Measurements from ENCODE around the gene RASAL1. TPM values are rescaled to one million over a fixed set of nuclear protein-coding genes. Genes with fewer than 3 reads are reported as not detected.

Gene RASAL1
- total and polyA plus RNA-seq, 2 donors (not counting 1 experiment from before 2014, with no cell fraction given), result 0.10 to 11.0 TPM

GRCh38 chr12:113145720-113146551 lies 10.4 kb upstream of the RASAL1 start:
- H3K79me2 ChIP-seq (ENCODE audit: control insufficient read depth, insufficient read depth, low read length), result no peaks in the 10 kb centered on the region
- no peak overlapping the region for H2AFZ ChIP-seq (ENCODE audit: insufficient read depth, low read depth, low read length, poor library complexity, severe bottlenecking)
- POLR2A ChIA-PET, result no interaction called here
- no peak overlapping the region for H3K27ac ChIP-seq (ENCODE audit: low read length in 2 of 2)
- TF ChIP-seq CTCF (IDR thresholded peaks at IDR 0.05) (no peak), EZH2 (IDR thresholded peaks at IDR 0.05; ENCODE audit: borderline replicate concordance, insufficient read depth, low read depth, low read length, poor library complexity, severe bottlenecking) (no peak)
- no peak overlapping the region for H3K9ac ChIP-seq (ENCODE audit: low read length)
- Mint-ChIP-seq H3K4me1 (peaks cover 16% of the 10 kb centered on the region), H3K9me3 (ENCODE audit: insufficient read depth) (peaks cover 3% of the 10 kb centered on the region), H3K27ac (no peak overlapping the region), H3K4me3 (no peak overlapping the region), H3K27me3 (no peaks in the 10 kb centered on the region)
- no peak overlapping the region for H3K4me3 ChIP-seq (ENCODE audit: control extremely low read depth in 1 of 5, extremely low read depth in 1 of 5, insufficient read depth in 1 of 5, low read depth in 2 of 5, low read length in 4 of 5)
- H4K20me1 ChIP-seq (ENCODE audit: control insufficient read depth, insufficient read depth, low read length, poor library complexity, severe bottlenecking), result no peaks in the 10 kb centered on the region
- no peaks in the 10 kb centered on the region for H3K27me3 ChIP-seq (replicated peaks in 1 of 4; ENCODE audit: control extremely low read depth in 1 of 4, control insufficient read depth in 3 of 4, insufficient read depth in 4 of 4, low read length in 3 of 4)
- ATAC-seq (ENCODE audit: low read depth) (no peak), DNase-seq (no peak)
- H3K9me3 ChIP-seq (ENCODE audit: control extremely low read depth in 1 of 3, control insufficient read depth in 2 of 3, insufficient read depth in 1 of 3, low read length in 2 of 3), result peaks cover 0 to 6% (median 1%) of the 10 kb centered on the region in 3 donors
- 98% methylated on average over 8 of the region's 12 CpGs for WGBS (ENCODE audit: insufficient coverage)
- H3K4me2 ChIP-seq (replicated peaks; ENCODE audit: low read depth, low read length, poor library complexity, severe bottlenecking), result no peak overlapping the region
- peaks cover 14 to 17% of the 10 kb centered on the region in 2 donors for H3K4me1 ChIP-seq (ENCODE audit: control insufficient read depth in 2 of 2, insufficient read depth in 2 of 2, low read length in 2 of 2)
- intact Hi-C loops (cut with micrococcal nuclease), result no loop called here
- CTCF ChIA-PET, result interaction anchor here (0.9 kb wide), 1 partner anchor 28 kb away, joined by 4 read pairs; no protein-coding TSS in a partner anchor
- no peaks in the 10 kb centered on the region for H3K36me3 ChIP-seq (replicated peaks in 1 of 2; ENCODE audit: control extremely low read depth in 1 of 2, control insufficient read depth in 1 of 2, extremely low read depth in 1 of 2, insufficient read depth in 2 of 2, low read length in 1 of 2)

- intact Hi-C loops (cut with micrococcal nuclease), result no loop called here
- H3K36me3 ChIP-seq (replicated peaks in 1 of 2; ENCODE audit: control extremely low read depth in 1 of 2, control insufficient read depth in 1 of 2, extremely low read depth in 1 of 2, insufficient read depth in 2 of 2, low read length in 1 of 2), result no peaks in the 10 kb centered on the region
- ChIA-PET POLR2A (no interaction called here), CTCF (interaction anchor here (0.9 to 1.0 kb wide), 3 partner anchors 8 to 96 kb away, joined by 3 to 5 read pairs (median 4); no protein-coding TSS in a partner anchor)
- H3K4me1 ChIP-seq (ENCODE audit: control insufficient read depth in 2 of 2, insufficient read depth in 2 of 2, low read length in 2 of 2), result peaks cover 14 to 17% of the 10 kb centered on the region in 2 donors
- ATAC-seq (ENCODE audit: low read depth) (no peak), DNase-seq (no peak)
- H3K27me3 Mint-ChIP-seq, result no peaks in the 10 kb centered on the region
- peaks cover 0 to 6% (median 1%) of the 10 kb centered on the region in 3 donors for H3K9me3 ChIP-seq (ENCODE audit: control extremely low read depth in 1 of 3, control insufficient read depth in 2 of 3, insufficient read depth in 1 of 3, low read length in 2 of 3)
- no peaks in the 10 kb centered on the region for H3K79me2 ChIP-seq (ENCODE audit: control insufficient read depth, insufficient read depth, low read length)
- no peak overlapping the region for H3K27ac Mint-ChIP-seq
- H3K4me1 Mint-ChIP-seq, result peaks cover 19% of the 10 kb centered on the region
- H3K9me3 Mint-ChIP-seq (ENCODE audit: insufficient read depth), result peaks cover 3% of the 10 kb centered on the region
- H3K4me2 ChIP-seq (replicated peaks; ENCODE audit: low read depth, low read length, poor library complexity, severe bottlenecking), result no peak overlapping the region
- H3K27ac ChIP-seq (ENCODE audit: low read length in 2 of 2), result no peak overlapping the region
- H3K4me3 ChIP-seq (ENCODE audit: control extremely low read depth in 1 of 5, extremely low read depth in 1 of 5, insufficient read depth in 1 of 5, low read depth in 2 of 5, low read length in 4 of 5), result no peak overlapping the region
- H4K20me1 ChIP-seq (ENCODE audit: control insufficient read depth, insufficient read depth, low read length, poor library complexity, severe bottlenecking), result no peaks in the 10 kb centered on the region
- no peak overlapping the region for H2AFZ ChIP-seq (ENCODE audit: insufficient read depth, low read depth, low read length, poor library complexity, severe bottlenecking)
- no peaks in the 10 kb centered on the region for H3K27me3 ChIP-seq (replicated peaks in 1 of 4; ENCODE audit: control extremely low read depth in 1 of 4, control insufficient read depth in 3 of 4, insufficient read depth in 4 of 4, low read length in 3 of 4)
- WGBS (ENCODE audit: insufficient coverage), result 93% methylated on average over 2 of the region's 5 CpGs
- no peak overlapping the region for H3K9ac ChIP-seq (ENCODE audit: low read length)
- no peak for TF ChIP-seq EZH2 (IDR thresholded peaks at IDR 0.05; ENCODE audit: borderline replicate concordance, insufficient read depth, low read depth, low read length, poor library complexity, severe bottlenecking)
- TF ChIP-seq CTCF (IDR thresholded peaks at IDR 0.05), result no peak
- no peak overlapping the region for H3K4me3 Mint-ChIP-seq
These were observed 9.2 kb upstream of the RASAL1 start for GRCh38 chr12:113144806-113145205.
